OCI-LY1 (cell line): ENCODE results near the gene ANGPTL8.
A peak's percentile ranks its signal among the peaks of the same experiment; 100 is the strongest.

ENCODE experiments used
- H2AFZ ChIP-seq: fragments of 200-600 bp; sonication (generic), shearing (Covaris generic); 2 replicates; pipeline ENCODE4 v1.6.0; 2014; ENCODE audit warnings: antibody characterized with exemption, mild to moderate bottlenecking, low read length
- H3F3A ChIP-seq: fragments of 200-600 bp; sonication (generic), shearing (Covaris generic); 2 replicates; pipeline ENCODE4 v1.6.0; 2014; ENCODE audit warnings: mild to moderate bottlenecking, antibody characterized with exemption, low read length, moderate library complexity; ENCODE audit not compliant: insufficient read depth
- H3K27ac ChIP-seq: fragments of 200-600 bp; sonication (generic); 2 replicates; pipeline ENCODE4 v1.5.1; 2014; ENCODE audit warnings: low read length, mixed run types, mild to moderate bottlenecking, low read depth; ENCODE audit not compliant: poor library complexity, severe bottlenecking
- H3K27me3 ChIP-seq: fragments of 200-600 bp; sonication (generic); 2 replicates; pipeline ENCODE4 v1.6.0; 2014; ENCODE audit warnings: antibody characterized with exemption, mild to moderate bottlenecking, low read length, moderate library complexity; ENCODE audit not compliant: insufficient read depth
- H3K36me3 ChIP-seq: fragments of 200-600 bp; sonication (generic); 2 replicates; pipeline ENCODE4 v1.6.1; 2014; ENCODE audit warnings: mild to moderate bottlenecking, antibody characterized with exemption, low read length, moderate library complexity, mixed read lengths; ENCODE audit not compliant: insufficient read depth
- H3K4me1 ChIP-seq: fragments of 200-600 bp; sonication (generic); 2 replicates; pipeline ENCODE4 v1.5.1; 2014; ENCODE audit warnings: mild to moderate bottlenecking, low read length, moderate library complexity; ENCODE audit not compliant: insufficient read depth, severe bottlenecking
- H3K4me2 ChIP-seq: fragments of 200-600 bp; sonication (generic), shearing (Covaris generic); 2 replicates; pipeline ENCODE4 v1.6.1; 2014; ENCODE audit warnings: low read length
- H3K4me3 ChIP-seq: fragments of 200-600 bp; sonication (generic); 2 replicates; pipeline ENCODE4 v1.5.1; 2014; ENCODE audit warnings: low read length, low read depth, mild to moderate bottlenecking, mixed read lengths; ENCODE audit not compliant: poor library complexity, severe bottlenecking
- H3K79me2 ChIP-seq: fragments of 200-600 bp; shearing (Covaris generic); 2 replicates; pipeline ENCODE4 v1.6.1; 2016; ENCODE audit warnings: mixed run types, low read length, mixed read lengths; ENCODE audit not compliant: insufficient read depth
- H3K9ac ChIP-seq: fragments of 200-600 bp; sonication (generic), shearing (Covaris generic); 2 replicates; pipeline ENCODE4 v1.6.1; 2014; ENCODE audit warnings: mild to moderate bottlenecking, low read length, mixed read lengths
- H3K9me2 ChIP-seq: fragments of 200-600 bp; sonication (generic), shearing (Covaris generic); 2 replicates; pipeline ENCODE4 v1.6.1; 2014; ENCODE audit warnings: low read depth, mild to moderate bottlenecking, low read length, mixed read lengths
- H3K9me3 ChIP-seq: fragments of 200-600 bp; shearing (Covaris generic); 2 replicates; pipeline ENCODE4 v1.6.1; 2014; ENCODE audit warnings: low read length, mixed read lengths
- H4K20me1 ChIP-seq: fragments of 200-600 bp; sonication (generic), shearing (Covaris generic); 2 replicates; pipeline ENCODE4 v1.6.0; 2016; ENCODE audit warnings: mild to moderate bottlenecking, low read length; ENCODE audit not compliant: insufficient read depth
- EZH2 ChIP-seq: fragments of 200-600 bp; sonication (generic), shearing (Covaris generic); IDR thresholded peaks from 2 replicates; pipeline ENCODE4 v1.8.0; 2017; ENCODE audit warnings: borderline replicate concordance, mixed run types, mild to moderate bottlenecking, antibody characterized with exemption, low read length, moderate library complexity, mixed read lengths
- TF ChIP-seq, protein P1 (sequence below): fragments of 200-600 bp; sonication (generic), shearing (Covaris generic); IDR thresholded peaks from 2 replicates; pipeline ENCODE4 v1.5.1; 2017; ENCODE audit warnings: mild to moderate bottlenecking, antibody characterized with exemption, low read length, moderate library complexity, mixed read lengths

The ANGPTL8 gene

DNA sequence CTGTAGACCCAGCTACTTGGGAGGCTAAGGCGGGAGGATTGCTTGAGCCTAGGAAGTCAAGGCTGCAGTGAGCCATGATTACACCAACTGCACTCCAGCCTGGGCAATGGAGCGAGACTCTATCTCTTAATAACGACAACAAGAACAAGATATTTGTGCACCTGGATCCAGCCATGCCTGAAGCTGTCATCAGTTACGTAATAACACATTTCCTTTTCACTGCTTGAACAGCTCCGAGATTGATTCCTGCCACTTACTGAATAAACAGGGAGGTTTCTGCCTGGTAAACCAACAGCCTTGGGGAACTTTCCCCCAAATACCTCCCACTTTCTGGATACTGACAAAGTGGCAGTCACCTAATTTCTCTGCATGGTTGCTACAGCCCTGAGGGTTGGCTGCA, 47.5 kb upstream of the ANGPTL8 start:
- peak overlapping the region; percentile 9 for H3K4me3 ChIP-seq
- no peaks in the 10 kb centered on the region for H3F3A ChIP-seq
- no peak overlapping the region for H2AFZ ChIP-seq
- TF ChIP-seq, protein P1, sequence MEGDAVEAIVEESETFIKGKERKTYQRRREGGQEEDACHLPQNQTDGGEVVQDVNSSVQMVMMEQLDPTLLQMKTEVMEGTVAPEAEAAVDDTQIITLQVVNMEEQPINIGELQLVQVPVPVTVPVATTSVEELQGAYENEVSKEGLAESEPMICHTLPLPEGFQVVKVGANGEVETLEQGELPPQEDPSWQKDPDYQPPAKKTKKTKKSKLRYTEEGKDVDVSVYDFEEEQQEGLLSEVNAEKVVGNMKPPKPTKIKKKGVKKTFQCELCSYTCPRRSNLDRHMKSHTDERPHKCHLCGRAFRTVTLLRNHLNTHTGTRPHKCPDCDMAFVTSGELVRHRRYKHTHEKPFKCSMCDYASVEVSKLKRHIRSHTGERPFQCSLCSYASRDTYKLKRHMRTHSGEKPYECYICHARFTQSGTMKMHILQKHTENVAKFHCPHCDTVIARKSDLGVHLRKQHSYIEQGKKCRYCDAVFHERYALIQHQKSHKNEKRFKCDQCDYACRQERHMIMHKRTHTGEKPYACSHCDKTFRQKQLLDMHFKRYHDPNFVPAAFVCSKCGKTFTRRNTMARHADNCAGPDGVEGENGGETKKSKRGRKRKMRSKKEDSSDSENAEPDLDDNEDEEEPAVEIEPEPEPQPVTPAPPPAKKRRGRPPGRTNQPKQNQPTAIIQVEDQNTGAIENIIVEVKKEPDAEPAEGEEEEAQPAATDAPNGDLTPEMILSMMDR, result no peak
- no peak for TF ChIP-seq EZH2
- peaks cover 56% of the 10 kb centered on the region for H3K36me3 ChIP-seq
- H3K79me2 ChIP-seq, result no peaks in the 10 kb centered on the region
- H3K4me2 ChIP-seq, result peak overlapping the region; percentile 24; the same call in 1 of the 2 replicates
- H4K20me1 ChIP-seq, result no peaks in the 10 kb centered on the region
- H3K27ac ChIP-seq, result peak overlapping the region; percentile 92
- H3K27me3 ChIP-seq, result no peaks in the 10 kb centered on the region
- peaks cover 88% of the 10 kb centered on the region for H3K4me1 ChIP-seq
- no peaks in the 10 kb centered on the region for H3K9me3 ChIP-seq
- H3K9ac ChIP-seq, result no peak overlapping the region
- no peaks in the 10 kb centered on the region for H3K9me2 ChIP-seq

DNA sequence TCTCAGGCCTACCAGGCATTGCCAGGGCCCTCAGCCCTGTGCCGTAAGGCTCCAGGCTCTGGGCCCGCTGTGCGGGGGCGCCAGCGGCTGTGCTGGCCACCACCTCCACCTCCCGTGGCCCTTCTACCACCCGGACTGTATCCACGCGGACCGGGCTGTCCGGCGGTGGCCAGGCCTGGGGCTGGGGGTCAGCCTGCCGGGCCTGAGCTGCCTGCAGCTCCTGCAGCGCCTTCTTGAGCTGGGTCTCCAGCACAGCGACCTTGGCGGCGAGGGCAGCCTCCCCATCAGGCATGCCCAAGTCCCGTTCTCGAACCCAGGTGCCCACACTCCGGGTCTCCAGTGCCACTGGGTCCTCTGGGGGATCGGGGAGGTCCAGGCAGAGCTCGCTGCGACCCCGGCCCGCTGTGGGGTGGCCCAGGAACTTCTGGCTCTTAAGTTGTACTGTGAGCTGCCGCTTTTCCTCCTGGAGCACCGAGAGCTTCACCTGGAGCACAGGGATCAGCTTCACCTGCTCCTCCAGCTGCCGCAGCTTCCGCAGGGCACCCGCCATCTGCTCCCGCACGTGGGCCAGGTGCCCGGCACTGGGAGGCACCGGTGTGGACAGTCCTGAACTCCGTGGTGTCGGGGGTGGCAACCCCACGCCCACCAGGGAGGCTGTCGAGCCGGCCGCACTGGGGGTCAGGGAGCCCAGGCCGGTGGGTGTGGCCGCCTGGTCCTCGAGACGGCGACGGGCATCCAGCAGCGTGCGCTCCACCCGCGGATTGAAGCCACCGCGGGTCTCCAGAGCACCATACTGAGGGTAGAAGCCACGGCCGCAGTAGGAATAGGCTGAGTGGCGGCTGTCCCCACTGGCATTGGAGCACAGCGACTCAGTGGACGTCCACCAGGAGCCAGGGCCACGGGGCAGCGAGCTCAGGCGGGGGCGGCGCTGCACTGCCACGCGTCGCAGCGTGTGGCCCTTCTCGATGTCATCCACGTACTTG, 46.2 kb upstream of the ANGPTL8 start:
- H3K9ac ChIP-seq, result no peak overlapping the region
- no peaks in the 10 kb centered on the region for H4K20me1 ChIP-seq
- H3K36me3 ChIP-seq, result peaks cover 48% of the 10 kb centered on the region
- H3K27me3 ChIP-seq, result no peaks in the 10 kb centered on the region
- no peak for TF ChIP-seq EZH2
- TF ChIP-seq, protein P1, result no peak
- no peak overlapping the region for H2AFZ ChIP-seq
- peaks cover 81% of the 10 kb centered on the region for H3K4me1 ChIP-seq
- no peaks in the 10 kb centered on the region for H3F3A ChIP-seq
- H3K27ac ChIP-seq, result peak overlapping the region; percentile 92
- H3K79me2 ChIP-seq, result no peaks in the 10 kb centered on the region
- H3K4me2 ChIP-seq, result no peak overlapping the region
- H3K9me3 ChIP-seq, result no peaks in the 10 kb centered on the region
- no peaks in the 10 kb centered on the region for H3K9me2 ChIP-seq
- no peak overlapping the region for H3K4me3 ChIP-seq

- no peaks in the 10 kb centered on the region for H3K9me2 ChIP-seq
- no peak for TF ChIP-seq EZH2
- no peak overlapping the region for H3K9ac ChIP-seq
- H3K4me1 ChIP-seq, result peaks cover 81% of the 10 kb centered on the region
- H4K20me1 ChIP-seq, result no peaks in the 10 kb centered on the region
- no peaks in the 10 kb centered on the region for H3K79me2 ChIP-seq
- H3K36me3 ChIP-seq, result peaks cover 38% of the 10 kb centered on the region
- no peaks in the 10 kb centered on the region for H3K27me3 ChIP-seq
- peak overlapping the region; percentile 98; the same call in 1 of the 2 replicates for H3K4me2 ChIP-seq
- no peaks in the 10 kb centered on the region for H3K9me3 ChIP-seq
- H2AFZ ChIP-seq, result no peak overlapping the region
- H3K27ac ChIP-seq, result peak overlapping the region; percentile 86
- H3K4me3 ChIP-seq, result peak overlapping the region; percentile 97
- no peaks in the 10 kb centered on the region for H3F3A ChIP-seq
Observed at GRCh38 chr19:11194173-11194572, 45.2 kb upstream of the ANGPTL8 start.
